HG03354 (cell line): ENCODE results near the gene HP1BP3.

Source experiments
- ATAC-seq: cut with Tn5 transposase; IDR thresholded peaks from one replicate; pipeline ENCODE4 v1.9.1; 2021; ENCODE audit warnings: mild to moderate bottlenecking; ENCODE audit not compliant: unreplicated experiment, poor library complexity, severe bottlenecking

The HP1BP3 gene

GRCh38 chr1:20771780-20772179, 15.3 kb downstream of the HP1BP3 start:
- no peak for ATAC-seq

- ATAC-seq: no peak
Observed at GRCh38 chr1:20770314-20771087, 16.6 kb downstream of the HP1BP3 start.

- ATAC-seq: no peak
Observed at GRCh38 chr1:20767271-20767670, 19.8 kb downstream of the HP1BP3 start.

GRCh38 chr1:20763417-20763816, 23.7 kb downstream of the HP1BP3 start:
- no peak for ATAC-seq

GRCh38 chr1:20760322-20760721, 26.8 kb downstream of the HP1BP3 start:
- ATAC-seq: no peak

- ATAC-seq: no peak
Observed at GRCh38 chr1:20753589-20753988, 33.5 kb downstream of the HP1BP3 start.

GRCh38 chr1:20751462-20751990, 35.6 kb downstream of the HP1BP3 start:
- no peak for ATAC-seq

- ATAC-seq: no peak
Observed at GRCh38 chr1:20742671-20743070, 44.4 kb downstream of the HP1BP3 start.

- no peak for ATAC-seq
Observed at GRCh38 chr1:20740781-20741180, 46.3 kb downstream of the HP1BP3 start.

- ATAC-seq: no peak
Observed at GRCh38 chr1:20739225-20739624, 47.9 kb downstream of the HP1BP3 start.

GRCh38 chr1:20735581-20736111, 51.5 kb downstream of the HP1BP3 start:
- ATAC-seq: no peak

- ATAC-seq: no peak
Observed at GRCh38 chr1:20733360-20733975, 53.6 kb downstream of the HP1BP3 start.

- peak; percentile 74 for ATAC-seq
Observed at GRCh38 chr1:20732588-20733359, 54.3 kb downstream of the HP1BP3 start, which contains the start of gene SH2D5. Gene SH2D5 (minus strand): TSS chr1:20732703. CDS start chr1:20728044, 4,659 bp downstream.

GRCh38 chr1:20732071-20732587, 55.0 kb downstream of the HP1BP3 start:
- ATAC-seq: peak; percentile 50

- ATAC-seq: peak; percentile 17
Observed at GRCh38 chr1:20731057-20731991, 55.8 kb downstream of the HP1BP3 start.

GRCh38 chr1:20730690-20731056, 56.4 kb downstream of the HP1BP3 start:
- ATAC-seq: no peak

GRCh38 chr1:20729990-20730689, 57.0 kb downstream of the HP1BP3 start:
- ATAC-seq: no peak
